Lower leg skin (tissue), 3 donors: ENCODE data around the gene TAX1BP1.

ENCODE experiments used
- CTCF ChIP-seq, 3 donors: fragments of 450-650 bp; IDR thresholded peaks; one replicate each; pipeline ENCODE4 v1.5.1; 2016; ENCODE audit warnings: antibody characterized with exemption in 3 of 3, mild to moderate bottlenecking in 3 of 3, moderate library complexity in 2 of 3
- POLR2A ChIP-seq, 2 donors: fragments of 450-650 bp; IDR thresholded peaks; one replicate each; pipeline ENCODE4 v1.6.1; 2016 to 2017; ENCODE audit warnings: antibody characterized with exemption in 2 of 2, mild to moderate bottlenecking in 1 of 2, moderate library complexity in 1 of 2

- TF ChIP-seq CTCF (IDR thresholded peaks at IDR 0.05) = no peak
- no peak for TF ChIP-seq POLR2A (IDR thresholded peaks at IDR 0.05)
These were observed 34.8 kb upstream of the TAX1BP1 start for GRCh38 chr7:27705200-27705594.
